SK-N-SH treated with all-trans-retinoic acid at 6 μM for 48 hours (cell line): ENCODE measurements around the gene MYO7A.

Experiments
- CREB5 ChIP-seq: fragments of 250-450 bp; sonication (Bioruptor Pico); IDR thresholded peaks from 2 replicates; pipeline ENCODE4 v1.5.1; 2020; ENCODE audit warnings: low read depth, mild to moderate bottlenecking, moderate library complexity
- PPARA ChIP-seq: fragments of 250-450 bp; sonication (Bioruptor Pico); IDR thresholded peaks from 2 replicates; pipeline ENCODE4 v1.5.0; 2020; ENCODE audit warnings: mild to moderate bottlenecking, borderline replicate concordance
- RARB ChIP-seq: fragments of 250-450 bp; sonication (Bioruptor Pico); IDR thresholded peaks from 2 replicates; pipeline ENCODE4 v1.8.0; 2021; ENCODE audit warnings: mild to moderate bottlenecking, moderate library complexity
- ZC3H10 ChIP-seq: fragments of 250-450 bp; sonication (Bioruptor Pico); IDR thresholded peaks from 2 replicates; pipeline ENCODE4 v1.5.1; 2021; ENCODE audit warnings: mild to moderate bottlenecking, moderate library complexity
- ZFP3 ChIP-seq: fragments of 250-450 bp; sonication (Bioruptor Pico); IDR thresholded peaks from 2 replicates; pipeline ENCODE4 v1.5.0; 2020; ENCODE audit warnings: mild to moderate bottlenecking, moderate library complexity
- ZFP30 ChIP-seq: fragments of 450-650 bp; formaldehyde crosslinking; IDR thresholded peaks from 2 replicates; pipeline ENCODE4 v1.5.0; 2022; ENCODE audit warnings: mild to moderate bottlenecking, moderate library complexity

- TF ChIP-seq ZC3H10: no peak
- no peak for TF ChIP-seq ZFP30 (CRISPR knock-in tag)
- TF ChIP-seq RARB (CRISPR knock-in tag): no peak
- TF ChIP-seq CREB5 (CRISPR knock-in tag): no peak
- TF ChIP-seq PPARA: no peak
- TF ChIP-seq ZFP3 (CRISPR knock-in tag): no peak
Measured at GRCh38 chr11:77184136-77184860, 56.3 kb downstream of the MYO7A start.
